Osteocyte (in vitro differentiated cells): ENCODE data around the gene ADAMTSL3. TPM values are rescaled to one million over a fixed set of nuclear protein-coding genes. Genes with fewer than 3 reads are reported as not detected.

Experiments used
- DNase-seq: peaks from one replicate; pipeline ENCODE4 v3.0.0; 2021; ENCODE audit warnings: mixed read lengths; ENCODE audit not compliant: unreplicated experiment; ENCODE audit errors: extremely low spot score
- H3K27ac Mint-ChIP-seq: one replicate; pipeline ENCODE4 v1.8.0; 2021; ENCODE audit warnings: mild to moderate bottlenecking, mixed read lengths; ENCODE audit not compliant: unreplicated experiment
- H3K27me3 Mint-ChIP-seq: one replicate; pipeline ENCODE4 v1.8.0; 2021; ENCODE audit warnings: mixed read lengths; ENCODE audit not compliant: unreplicated experiment
- H3K36me3 Mint-ChIP-seq: one replicate; pipeline ENCODE4 v1.8.0; 2021; ENCODE audit warnings: mixed read lengths; ENCODE audit not compliant: unreplicated experiment
- H3K4me1 Mint-ChIP-seq: one replicate; pipeline ENCODE4 v1.8.0; 2021; ENCODE audit warnings: mixed read lengths; ENCODE audit not compliant: unreplicated experiment
- H3K4me3 Mint-ChIP-seq: one replicate; pipeline ENCODE4 v1.8.0; 2021; ENCODE audit warnings: mild to moderate bottlenecking, moderate library complexity, mixed read lengths; ENCODE audit not compliant: unreplicated experiment
- H3K9me3 Mint-ChIP-seq: one replicate; pipeline ENCODE4 v1.8.0; 2021; ENCODE audit warnings: mixed read lengths; ENCODE audit not compliant: unreplicated experiment
- CTCF ChIP-seq: fragments of 200-600 bp; sonication (generic); IDR thresholded peaks from 2 replicates; pipeline ENCODE4 v1.5.0; 2021; ENCODE audit warnings: antibody characterized with exemption, mild to moderate bottlenecking, moderate library complexity
- total RNA-seq: library from RNA; stranded (reverse); gene quantifications from 2 replicates; pipeline ENCODE4 v1.2.1, GENCODE V29; 2021

ADAMTSL3 gene
- total RNA-seq, 1 donor from 2014 or later = not detected

GRCh38 chr15:83893308-83893707 is 239.4 kb downstream of the ADAMTSL3 start:
- no peaks in the 10 kb centered on the region for H3K36me3 Mint-ChIP-seq
- TF ChIP-seq CTCF = no peak
- H3K27me3 Mint-ChIP-seq = no peaks in the 10 kb centered on the region
- no peak overlapping the region for H3K4me3 Mint-ChIP-seq
- H3K9me3 Mint-ChIP-seq = no peaks in the 10 kb centered on the region
- H3K27ac Mint-ChIP-seq = no peak overlapping the region
- H3K4me1 Mint-ChIP-seq = no peaks in the 10 kb centered on the region
- no peak for DNase-seq

DNA sequence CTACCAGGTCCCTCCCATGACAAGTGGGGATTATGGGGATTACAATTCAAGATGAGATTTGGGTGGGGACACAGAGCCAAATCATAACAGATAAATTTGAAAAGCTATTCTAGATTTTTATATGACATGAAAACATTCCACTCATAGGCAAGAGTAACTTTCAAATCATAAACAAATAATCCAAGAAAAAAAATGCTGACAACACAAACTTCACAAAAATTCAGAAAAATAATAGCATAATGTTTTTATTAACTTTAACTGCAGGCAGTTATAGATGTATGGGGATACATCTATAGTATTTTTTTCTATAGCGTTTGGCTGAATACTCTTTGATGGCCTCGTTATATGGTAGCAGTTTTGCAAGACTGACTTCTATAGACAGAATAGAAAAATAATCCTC is 243.1 kb downstream of the ADAMTSL3 start:
- H3K27me3 Mint-ChIP-seq = no peaks in the 10 kb centered on the region
- no peak overlapping the region for H3K4me3 Mint-ChIP-seq
- no peak overlapping the region for H3K27ac Mint-ChIP-seq
- TF ChIP-seq CTCF = no peak
- DNase-seq = no peak
- H3K4me1 Mint-ChIP-seq = no peaks in the 10 kb centered on the region
- no peaks in the 10 kb centered on the region for H3K9me3 Mint-ChIP-seq
- H3K36me3 Mint-ChIP-seq = no peaks in the 10 kb centered on the region

GRCh38 chr15:83898361-83898760 is 244.4 kb downstream of the ADAMTSL3 start:
- Mint-ChIP-seq H3K36me3 (no peaks in the 10 kb centered on the region), H3K9me3 (no peaks in the 10 kb centered on the region), H3K4me1 (no peaks in the 10 kb centered on the region), H3K27ac (no peak overlapping the region), H3K27me3 (no peaks in the 10 kb centered on the region), H3K4me3 (no peak overlapping the region)
- no peak for TF ChIP-seq CTCF
- DNase-seq = no peak

GRCh38 chr15:83899670-83900069 is 245.7 kb downstream of the ADAMTSL3 start:
- H3K27me3 Mint-ChIP-seq = no peaks in the 10 kb centered on the region
- TF ChIP-seq CTCF = no peak
- DNase-seq = no peak
- no peaks in the 10 kb centered on the region for H3K36me3 Mint-ChIP-seq
- no peak overlapping the region for H3K27ac Mint-ChIP-seq
- no peak overlapping the region for H3K4me3 Mint-ChIP-seq
- H3K4me1 Mint-ChIP-seq = no peaks in the 10 kb centered on the region
- H3K9me3 Mint-ChIP-seq = no peaks in the 10 kb centered on the region

- H3K27ac Mint-ChIP-seq = no peak overlapping the region
- no peaks in the 10 kb centered on the region for H3K4me1 Mint-ChIP-seq
- no peak overlapping the region for H3K4me3 Mint-ChIP-seq
- no peaks in the 10 kb centered on the region for H3K36me3 Mint-ChIP-seq
- H3K27me3 Mint-ChIP-seq = no peaks in the 10 kb centered on the region
- TF ChIP-seq CTCF = no peak
- no peak for DNase-seq
- no peaks in the 10 kb centered on the region for H3K9me3 Mint-ChIP-seq
Measured at GRCh38 chr15:83904107-83905040, 250.5 kb downstream of the ADAMTSL3 start.
